Neuronal stem cell (in vitro differentiated cells): ENCODE data around the gene ERCC2.
"Not testable (repeated sequence)": the region's sequence is repeated elsewhere in the genome, so short reads cannot be mapped to it uniquely, and the experiment has no call there.

Experiments
- DNase-seq: peaks from one replicate; pipeline ENCODE4 v3.0.0-alpha.2; 2013; ENCODE audit warnings: low spot score
- H2AFZ ChIP-seq: one replicate; pipeline ENCODE4 v1.6.1; 2013; ENCODE audit warnings: mild to moderate bottlenecking, low read length, inconsistent platforms
- H2AK5ac ChIP-seq: 2 replicates; pipeline ENCODE4 v1.6.1; 2013; ENCODE audit warnings: low read depth, mild to moderate bottlenecking, inconsistent platforms, low read length, moderate library complexity, mixed read lengths
- H2BK120ac ChIP-seq: 2 replicates; pipeline ENCODE4 v1.6.1; 2013; ENCODE audit warnings: low read depth, mild to moderate bottlenecking, inconsistent platforms, low read length, moderate library complexity, mixed read lengths
- H2BK12ac ChIP-seq: one replicate; pipeline ENCODE4 v1.6.1; 2013; ENCODE audit warnings: low read length, inconsistent platforms
- H2BK15ac ChIP-seq: 2 replicates; pipeline ENCODE4 v1.6.1; 2013; ENCODE audit warnings: mild to moderate bottlenecking, low read length, inconsistent platforms, mixed read lengths
- H2BK5ac ChIP-seq: one replicate; pipeline ENCODE4 v1.6.1; 2013; ENCODE audit warnings: inconsistent platforms, mild to moderate bottlenecking, low read length, moderate library complexity
- H3K14ac ChIP-seq: one replicate; pipeline ENCODE4 v1.6.1; 2013; ENCODE audit warnings: low read length, inconsistent platforms
- H3K18ac ChIP-seq: 2 replicates; pipeline ENCODE4 v1.6.1; 2013; ENCODE audit warnings: low read length, inconsistent platforms
- H3K23ac ChIP-seq: 2 replicates; pipeline ENCODE4 v1.6.1; 2013; ENCODE audit warnings: low read depth, mild to moderate bottlenecking, mixed read lengths, low read length, inconsistent platforms; ENCODE audit not compliant: poor library complexity
- H3K27ac ChIP-seq: replicated peaks from 3 replicates; pipeline ENCODE4 v1.5.1; 2013; ENCODE audit warnings: low read length, inconsistent platforms
- H3K27me3 ChIP-seq, 3 experiments: 2 replicates each; pipeline ENCODE4 v1.6.1; 2013; ENCODE audit warnings: low read length in 3 of 3, mild to moderate bottlenecking in 2 of 3, inconsistent platforms in 1 of 3, low read depth in 1 of 3, mixed read lengths in 1 of 3, moderate library complexity in 1 of 3; ENCODE audit not compliant: control insufficient read depth in 3 of 3, insufficient read depth in 3 of 3
- H3K36me3 ChIP-seq, 2 donors: replicated peaks in 1 of 2; 2 replicates each; pipeline ENCODE4 v1.6.1; 2013; ENCODE audit warnings: low read length in 2 of 2; ENCODE audit not compliant: control insufficient read depth in 2 of 2, insufficient read depth in 2 of 2
- H3K4ac ChIP-seq: 2 replicates; pipeline ENCODE4 v1.6.1; 2013; ENCODE audit warnings: inconsistent platforms, mild to moderate bottlenecking, low read length, moderate library complexity
- H3K4me1 ChIP-seq, 2 donors: 1 replicate in 1 of 2; 2 replicates in 1 of 2; pipeline ENCODE4 v1.6.1; 2013; ENCODE audit warnings: low read length in 2 of 2, low read depth in 1 of 2; ENCODE audit not compliant: control insufficient read depth in 2 of 2, insufficient read depth in 1 of 2
- H3K4me2 ChIP-seq: one replicate; pipeline ENCODE4 v1.6.1; 2013; ENCODE audit warnings: mild to moderate bottlenecking, low read length, inconsistent platforms; ENCODE audit not compliant: insufficient read depth, poor library complexity, severe bottlenecking
- H3K4me3 ChIP-seq, 2 donors: 2 replicates each; pipeline ENCODE4 v1.5.1; 2013; ENCODE audit warnings: low read length in 2 of 2, mild to moderate bottlenecking in 2 of 2, inconsistent platforms in 1 of 2, moderate library complexity in 1 of 2
- H3K79me1 ChIP-seq: one replicate; pipeline ENCODE4 v1.6.1; 2013; ENCODE audit warnings: low read depth, mild to moderate bottlenecking, inconsistent platforms, low read length, moderate library complexity
- H3K9ac ChIP-seq: one replicate; pipeline ENCODE4 v1.6.1; 2013; ENCODE audit warnings: mild to moderate bottlenecking, low read depth, low read length, inconsistent platforms; ENCODE audit not compliant: poor library complexity
- H3K9me3 ChIP-seq, 2 donors: replicated peaks in 1 of 2; 2 replicates each; pipeline versions ENCODE3 to v1.6.1; 2013; ENCODE audit warnings: low read length in 2 of 2, mild to moderate bottlenecking in 2 of 2, inconsistent platforms in 1 of 2, low read depth in 1 of 2, mixed read lengths in 1 of 2, moderate library complexity in 1 of 2; ENCODE audit not compliant: control insufficient read depth in 2 of 2, insufficient read depth in 1 of 2
- H4K8ac ChIP-seq: one replicate; pipeline ENCODE4 v1.6.1; 2013; ENCODE audit warnings: low read depth, mild to moderate bottlenecking, inconsistent platforms, low read length, moderate library complexity
- H4K91ac ChIP-seq: one replicate; pipeline ENCODE4 v1.6.1; 2013; ENCODE audit warnings: low read length, low read depth, mild to moderate bottlenecking, inconsistent platforms; ENCODE audit not compliant: poor library complexity
- WGBS, 2 donors: extraction: QIAGEN DNeasy Blood & Tissue Kit; methylation state at CpG; one replicate each; pipeline ENCODE4 v1.1.7; 2013; ENCODE audit warnings: missing lambda C conversion rate in 2 of 2, mixed read lengths in 1 of 2; ENCODE audit not compliant: insufficient read length in 2 of 2, insufficient replicate concordance in 1 of 2; ENCODE audit errors: extremely low coverage in 2 of 2; 5-methylcytosine and 5-hydroxymethylcytosine counted together

The ERCC2 gene

DNA sequence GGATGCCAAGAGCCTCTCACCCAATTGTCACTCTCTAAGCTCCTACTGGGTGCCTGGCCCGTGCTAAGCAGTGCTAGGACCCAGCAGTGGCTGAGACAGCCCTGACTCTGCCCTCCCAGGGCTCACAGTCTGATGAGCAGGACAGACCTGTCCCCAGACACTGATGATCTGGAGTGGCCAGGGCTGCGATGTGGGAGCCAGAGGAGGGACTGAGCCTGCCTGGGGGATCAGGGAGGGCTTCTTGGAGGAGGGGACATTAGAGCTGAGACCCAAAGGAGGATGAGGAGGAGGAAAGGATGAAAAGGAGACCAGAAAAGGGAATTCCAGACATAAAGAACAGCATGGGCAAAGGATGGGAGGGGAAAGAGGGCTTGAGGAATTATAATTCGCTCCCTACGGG is 46.8 kb upstream of the ERCC2 start:
- Histone ChIP-seq H2BK120ac (no peak overlapping the region), H4K8ac (no peak overlapping the region), H3K14ac (no peak overlapping the region), H2BK15ac (no peak overlapping the region), H3K4me1 (no peaks in the 10 kb centered on the region), H3K9ac (no peak overlapping the region), H3K4me3 (no peak overlapping the region), H3K79me1 (no peaks in the 10 kb centered on the region), H3K4ac (no peak overlapping the region), H3K27me3 (no peaks in the 10 kb centered on the region), H2BK12ac (no peak overlapping the region), H3K9me3 (no peaks in the 10 kb centered on the region), H3K18ac (no peak overlapping the region), H2AFZ (no peak overlapping the region), H3K23ac (no peak overlapping the region), H3K36me3 (peaks cover 38 to 88% of the 10 kb centered on the region in 2 donors), H3K27ac (no peak overlapping the region), H4K91ac (no peak overlapping the region), H3K4me2 (no peak overlapping the region), H2BK5ac (no peak overlapping the region), H2AK5ac (no peak overlapping the region)
- no CpG with 5 or more reads among the region's 4 CpGs for WGBS, 2 donors
- no peak for DNase-seq

DNA sequence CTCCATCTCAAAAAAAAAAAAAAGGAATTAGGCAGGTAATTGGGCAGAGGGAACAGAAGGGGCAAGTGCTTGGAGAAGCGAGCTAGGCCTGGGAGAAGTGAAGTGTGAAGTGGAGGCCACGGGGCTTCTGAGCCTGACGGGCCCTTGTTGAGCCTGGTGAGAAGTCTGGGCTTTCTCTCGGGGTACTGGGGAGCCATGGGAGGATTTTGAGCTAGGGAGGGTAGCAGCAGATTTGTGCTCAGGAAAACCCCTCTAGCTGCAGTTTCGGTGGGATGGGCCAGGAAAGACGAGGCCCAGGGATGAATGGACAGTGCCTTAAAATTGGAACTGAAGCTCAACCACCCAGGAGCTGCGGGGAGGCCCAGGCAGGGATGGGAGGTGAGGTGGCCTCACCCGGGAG is 44.1 kb upstream of the ERCC2 start:
- peaks cover 29 to 82% of the 10 kb centered on the region in 2 donors for H3K36me3 ChIP-seq
- no peaks in the 10 kb centered on the region for H3K9me3 ChIP-seq
- no peak overlapping the region for H2AFZ ChIP-seq
- H3K4me3 ChIP-seq = no peak overlapping the region
- no peaks in the 10 kb centered on the region for H3K27me3 ChIP-seq
- H3K23ac ChIP-seq = no peak overlapping the region
- H3K4ac ChIP-seq = no peak overlapping the region
- H2BK12ac ChIP-seq = no peak overlapping the region
- no peak overlapping the region for H2BK120ac ChIP-seq
- H4K91ac ChIP-seq = no peak overlapping the region
- no peak overlapping the region for H3K14ac ChIP-seq
- H2BK5ac ChIP-seq = no peak overlapping the region
- no peaks in the 10 kb centered on the region for H3K79me1 ChIP-seq
- no peak overlapping the region for H2BK15ac ChIP-seq
- no peak overlapping the region for H3K18ac ChIP-seq
- H3K27ac ChIP-seq = no peak overlapping the region
- H3K9ac ChIP-seq = no peak overlapping the region
- H2AK5ac ChIP-seq = no peak overlapping the region
- no peaks in the 10 kb centered on the region for H3K4me1 ChIP-seq
- H3K4me2 ChIP-seq = no peak overlapping the region
- no CpG with 5 or more reads among the region's 8 CpGs for WGBS, 2 donors
- H4K8ac ChIP-seq = no peak overlapping the region
- DNase-seq = no peak

DNA sequence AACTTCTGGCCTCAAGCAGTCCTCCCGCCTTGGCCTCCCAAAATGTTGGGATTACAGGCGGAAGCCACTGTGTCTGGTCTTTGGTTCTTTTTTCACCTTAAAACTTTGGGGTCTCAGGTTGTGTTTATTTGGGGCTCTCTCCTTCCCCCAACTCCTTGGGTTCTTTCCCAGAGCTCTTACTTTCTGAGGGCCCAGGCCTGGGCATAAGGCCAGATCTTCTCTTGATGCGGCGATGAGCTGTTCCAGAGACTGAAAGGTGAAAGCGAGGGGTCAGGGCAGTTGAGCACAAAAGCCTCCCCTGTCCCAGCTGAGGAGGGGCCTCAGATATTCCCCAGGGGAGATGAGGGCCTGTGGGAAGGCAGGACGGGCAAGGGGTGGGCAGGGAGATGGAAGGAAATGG is 43.1 kb upstream of the ERCC2 start:
- no peak for DNase-seq
- Histone ChIP-seq H3K79me1 (no peaks in the 10 kb centered on the region), H3K9me3 (no peaks in the 10 kb centered on the region), H2BK120ac (no peak overlapping the region), H3K9ac (no peak overlapping the region), H3K4me2 (peak overlapping the region; percentile 11), H2BK12ac (no peak overlapping the region), H2AK5ac (no peak overlapping the region), H3K23ac (no peak overlapping the region), H2AFZ (no peak overlapping the region), H3K4ac (no peak overlapping the region), H2BK15ac (no peak overlapping the region), H3K18ac (no peak overlapping the region), H3K4me3 (no peak overlapping the region), H3K14ac (no peak overlapping the region), H3K4me1 (no peaks in the 10 kb centered on the region), H4K91ac (no peak overlapping the region), H2BK5ac (no peak overlapping the region), H3K27ac (no peak overlapping the region), H3K36me3 (peaks cover 24 to 83% of the 10 kb centered on the region in 2 donors), H4K8ac (no peak overlapping the region), H3K27me3 (no peaks in the 10 kb centered on the region)
- WGBS, 2 donors = no CpG with 5 or more reads among the region's 6 CpGs

DNA sequence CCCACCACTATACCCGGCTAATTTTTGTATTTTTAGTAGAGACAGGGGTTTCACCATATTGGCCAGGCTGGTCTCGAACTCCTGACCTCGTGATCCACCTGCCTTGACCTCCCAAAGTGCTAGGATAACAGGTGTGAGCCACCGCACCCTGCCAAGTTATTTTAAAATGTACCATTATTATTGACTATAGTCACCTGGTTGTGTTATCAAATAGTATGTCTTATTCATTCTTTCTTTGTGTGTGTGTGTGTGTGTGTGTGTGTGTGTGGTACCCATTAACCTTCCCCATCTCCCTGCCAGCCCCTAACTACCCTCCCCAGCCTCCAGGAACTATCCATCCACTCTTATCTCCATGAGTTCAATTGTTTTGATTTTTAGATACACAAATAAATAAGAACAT is 40.0 kb upstream of the ERCC2 start:
- not testable (repeated sequence) for H2BK15ac ChIP-seq, H2BK5ac ChIP-seq, H3K18ac ChIP-seq, H3K14ac ChIP-seq, H2BK12ac ChIP-seq, H3K4me3 ChIP-seq, H3K4me2 ChIP-seq, H3K23ac ChIP-seq, DNase-seq, H4K8ac ChIP-seq, H3K9me3 ChIP-seq, H3K4ac ChIP-seq, H3K27me3 ChIP-seq, H2AFZ ChIP-seq, H2BK120ac ChIP-seq, H4K91ac ChIP-seq, H3K9ac ChIP-seq, H2AK5ac ChIP-seq, H3K4me1 ChIP-seq, H3K79me1 ChIP-seq, H3K27ac ChIP-seq
- WGBS, 2 donors = no CpG with 5 or more reads among the region's 4 CpGs
- H3K36me3 ChIP-seq = peaks cover 16 to 59% of the 10 kb centered on the region in 2 donors
